Pancreas (tissue), 10 donors: Measurements from ENCODE around the gene RCCD1. TPM values are rescaled to one million over a fixed set of nuclear protein-coding genes. Genes with fewer than 3 reads are reported as not detected.

Experiments used
- ATAC-seq, 4 donors: fragments of 200-7000 bp; cut with Tn5 transposase; one replicate each; pipeline versions ENCODE4 v1.8.0 to v1.9.1; 2020; ENCODE audit warnings: mild to moderate bottlenecking in 4 of 4, moderate library complexity in 4 of 4
- DNase-seq, 6 donors: peaks; one replicate each; pipeline ENCODE4 v3.0.0-alpha.2; 2020
- FAIRE-seq: peaks from 2 replicates; lab custom pipeline; 2012; peaks lifted over from hg19 to GRCh38; lab: Jason Lieb, UNC
- H3K27ac ChIP-seq, 4 donors: fragments of 200-600 bp; sonication (generic); 1 replicate in 3 of 4; 2 replicates in 1 of 4; pipeline versions ENCODE4 v1.5.0 to v1.8.0; 2020
- H3K27me3 ChIP-seq, 4 donors: fragments of 200-600 bp; one replicate each; pipeline ENCODE4 v1.8.0; 2021
- H3K36me3 ChIP-seq, 3 donors: fragments of 200-600 bp; sonication (generic) in 1 of 3; one replicate each; pipeline versions ENCODE4 v1.5.0 to v1.8.0; 2020 to 2021
- H3K4me1 ChIP-seq, 3 donors: fragments of 200-600 bp; one replicate each; pipeline ENCODE4 v1.8.0; 2021
- H3K4me3 ChIP-seq, 4 donors: fragments of 200-600 bp; sonication (generic) in 2 of 4; one replicate each; pipeline versions ENCODE4 v1.5.0 to v1.8.0; 2020 to 2021
- H3K9me3 ChIP-seq, 4 donors: fragments of 200-600 bp; one replicate each; pipeline ENCODE4 v1.8.0; 2021
- WGBS, 2 donors: extraction: QIAGEN DNeasy Blood & Tissue Kit; methylation state at CpG; one replicate each; pipeline ENCODE4 v1.1.7; 2013; 5-methylcytosine and 5-hydroxymethylcytosine counted together
- intact Hi-C, 3 donors: fragments of 100-400 bp; cut with DNase I; formaldehyde crosslinking; loops; one replicate each; pipeline versions ENCODE4 v1.11.1 to v1.14.2; 2022
- polyA plus RNA-seq, 2 donors: library from polyadenylated mRNA; stranded (reverse); fragments of 200-250 nt; gene quantifications; one replicate each; pipeline ENCODE4 v1.2.3, GENCODE V29; 2013
- total RNA-seq, 6 donors: library from RNA; stranded (reverse); fragmentation: NEBNext Ultra II Directional in 4 of 6; extraction: Animal tissue kit (Norgen Biotek cat#: 25700) in 4 of 6; gene quantifications; one replicate each; pipeline versions ENCODE4 v1.2.1 to v1.2.4, GENCODE V29; 2021 to 2023
- TF ChIP-seq, protein P1 (sequence below), 4 donors: fragments of 200-600 bp; sonication (generic) in 3 of 4; IDR thresholded peaks; one replicate each; pipeline versions ENCODE4 v1.5.0 to v1.8.0; 2021; ENCODE audit warnings: antibody characterized with exemption in 4 of 4
- donor health status: healthy with polysubstance abuse.
- donor health status: DM: no; HTN: no; CAD: no; lungs with moderate emphysema.
- donor health status: DM: no; HTN: no; CAD: no.
- donor health status: control.
- donor health status: control.
- donor health status: Bipolar disorder and iron deficiency.
- donor health status: DM: yes; HTN: yes; CAD: no.
- donor health status: DM: no; HTN: no; CAD: no.
- donor health status: DM: no; HTN: no; CAD: no.
- donor health status: DM: yes; HTN: yes; CAD: no.

RCCD1 gene
- total and polyA plus RNA-seq, 8 donors: 6.6 to 12.2 (median 8.5) TPM

DNA sequence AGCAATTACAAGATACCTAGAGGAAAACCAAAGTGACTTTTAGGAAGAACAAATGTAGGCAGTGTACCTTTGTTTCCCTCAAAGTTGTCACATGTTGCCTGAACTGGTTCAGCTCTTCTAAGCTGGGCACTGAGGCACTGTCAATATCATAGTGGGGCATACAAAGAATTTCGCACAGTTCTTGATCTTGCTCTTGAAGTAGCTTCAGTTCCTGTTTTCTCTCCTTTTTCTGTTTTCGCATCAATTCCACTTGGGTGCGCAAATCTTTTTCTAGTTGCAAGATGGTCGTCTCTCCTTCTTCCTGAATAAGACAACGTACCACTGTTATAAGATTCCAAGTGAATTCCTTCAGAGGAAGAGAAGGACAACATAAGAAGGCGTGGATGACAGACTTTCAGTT lies 27.0 kb downstream of the RCCD1 start:
- Histone ChIP-seq H3K4me3 (no peak overlapping the region), H3K36me3 (peaks cover 0 to 8% (median 0%) of the 10 kb centered on the region in 3 donors), H3K27ac (no peak overlapping the region), H3K4me1 (no peaks in the 10 kb centered on the region), H3K9me3 (no peaks in the 10 kb centered on the region), H3K27me3 (no peaks in the 10 kb centered on the region)
- FAIRE-seq (no peak), DNase-seq (no peak), ATAC-seq (no peak)
- WGBS, 2 donors: 96 to 98% methylated on average over 6 of the region's 6 CpGs
- intact Hi-C loops: no loop called here
- TF ChIP-seq, protein P1, sequence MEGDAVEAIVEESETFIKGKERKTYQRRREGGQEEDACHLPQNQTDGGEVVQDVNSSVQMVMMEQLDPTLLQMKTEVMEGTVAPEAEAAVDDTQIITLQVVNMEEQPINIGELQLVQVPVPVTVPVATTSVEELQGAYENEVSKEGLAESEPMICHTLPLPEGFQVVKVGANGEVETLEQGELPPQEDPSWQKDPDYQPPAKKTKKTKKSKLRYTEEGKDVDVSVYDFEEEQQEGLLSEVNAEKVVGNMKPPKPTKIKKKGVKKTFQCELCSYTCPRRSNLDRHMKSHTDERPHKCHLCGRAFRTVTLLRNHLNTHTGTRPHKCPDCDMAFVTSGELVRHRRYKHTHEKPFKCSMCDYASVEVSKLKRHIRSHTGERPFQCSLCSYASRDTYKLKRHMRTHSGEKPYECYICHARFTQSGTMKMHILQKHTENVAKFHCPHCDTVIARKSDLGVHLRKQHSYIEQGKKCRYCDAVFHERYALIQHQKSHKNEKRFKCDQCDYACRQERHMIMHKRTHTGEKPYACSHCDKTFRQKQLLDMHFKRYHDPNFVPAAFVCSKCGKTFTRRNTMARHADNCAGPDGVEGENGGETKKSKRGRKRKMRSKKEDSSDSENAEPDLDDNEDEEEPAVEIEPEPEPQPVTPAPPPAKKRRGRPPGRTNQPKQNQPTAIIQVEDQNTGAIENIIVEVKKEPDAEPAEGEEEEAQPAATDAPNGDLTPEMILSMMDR (IDR thresholded peaks at IDR 0.05): no peak

DNA sequence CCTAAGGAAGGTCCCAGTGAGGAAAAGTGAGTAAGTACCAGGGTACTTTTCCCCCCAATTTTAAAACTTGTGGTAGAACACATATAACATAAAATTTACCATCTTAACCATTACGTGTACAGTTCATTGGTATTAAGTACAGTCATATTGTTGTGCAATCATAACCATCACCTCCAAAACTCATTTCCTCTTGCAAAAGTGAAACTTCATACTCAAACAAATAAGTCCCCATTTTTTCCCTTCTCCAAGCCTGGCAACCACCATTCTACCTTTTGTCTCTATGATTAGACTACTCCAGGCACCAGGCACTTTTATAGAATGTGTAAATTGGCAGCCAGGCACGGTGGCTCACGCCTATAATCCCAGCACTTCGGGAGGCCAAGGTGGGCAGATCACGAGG lies 27.5 kb downstream of the RCCD1 start:
- Histone ChIP-seq H3K36me3 (peaks cover 0 to 8% (median 0%) of the 10 kb centered on the region in 3 donors), H3K4me1 (no peaks in the 10 kb centered on the region), H3K27ac (no peak overlapping the region), H3K4me3 (no peak overlapping the region), H3K27me3 (no peaks in the 10 kb centered on the region), H3K9me3 (no peaks in the 10 kb centered on the region)
- DNase-seq (no peak), ATAC-seq (no peak), FAIRE-seq (no peak)
- TF ChIP-seq, protein P1 (IDR thresholded peaks at IDR 0.05): no peak
- intact Hi-C loops: no loop called here
- WGBS, 2 donors: 92 to 93% methylated on average over 5 of the region's 5 CpGs

DNA sequence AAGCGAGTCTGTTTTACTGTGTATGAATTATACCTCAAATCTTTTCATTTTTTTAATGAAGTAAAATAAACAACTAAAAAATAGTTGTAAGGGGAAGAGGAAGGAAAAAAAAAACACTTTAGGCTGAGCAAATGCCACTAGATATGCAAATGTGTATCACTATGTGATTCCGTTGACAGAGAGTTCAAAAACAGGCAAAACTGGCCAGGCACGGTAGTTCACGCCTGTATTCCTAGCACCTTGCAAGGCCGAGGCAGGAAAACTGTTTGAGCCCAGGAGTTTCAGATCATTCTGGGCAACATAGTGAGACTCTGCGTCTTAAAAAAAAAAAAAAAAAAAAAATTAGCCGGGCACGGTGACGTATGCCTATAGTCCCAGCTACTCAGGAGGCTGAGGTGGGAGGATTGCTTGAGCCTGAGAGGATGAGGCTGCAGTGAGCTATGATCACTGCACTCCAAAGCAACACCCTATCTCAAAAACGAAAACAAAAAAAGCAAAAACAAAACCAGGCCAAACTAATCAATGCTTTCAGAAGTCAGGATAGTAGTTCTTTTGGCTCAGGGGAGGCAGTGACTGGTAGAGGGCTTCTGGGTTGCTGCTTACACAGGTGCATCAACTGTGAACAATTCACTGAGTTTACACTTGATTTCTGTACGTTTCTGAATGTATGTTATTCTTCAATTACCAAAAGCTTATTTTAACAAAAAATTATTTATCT lies 32.3 kb downstream of the RCCD1 start:
- FAIRE-seq (no peak), DNase-seq (no peak)
- intact Hi-C loops: no loop called here

DNA sequence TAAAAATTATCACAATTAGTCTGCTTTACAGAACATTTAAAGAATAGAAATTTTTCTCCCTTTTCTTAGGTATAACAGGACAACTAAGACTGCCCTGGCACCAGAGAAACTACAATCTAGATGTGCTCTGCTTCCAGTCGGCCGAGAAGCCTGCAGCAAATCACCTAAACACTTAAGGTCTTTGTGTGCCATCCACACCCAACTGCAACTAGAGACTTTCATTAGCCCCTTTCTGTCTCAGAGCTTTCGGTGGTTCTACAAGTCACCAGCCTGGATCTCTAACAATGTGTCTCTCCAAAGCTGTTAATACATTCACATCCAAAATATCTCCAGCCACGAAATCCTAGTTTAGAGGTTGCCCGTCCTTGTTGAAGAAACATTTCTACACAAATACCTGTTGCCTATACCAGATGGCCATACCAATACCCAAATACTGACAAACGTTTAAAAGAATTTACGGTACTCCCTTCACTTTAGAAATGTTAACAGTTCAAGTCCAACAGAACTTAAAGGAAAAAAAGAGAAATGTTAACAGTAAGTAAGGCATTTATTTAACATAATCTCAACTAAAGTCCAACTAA lies 33.0 kb downstream of the RCCD1 start:
- TF ChIP-seq, protein P1 (IDR thresholded peaks at IDR 0.05): no peak
- Histone ChIP-seq H3K4me3 (no peak overlapping the region), H3K36me3 (no peaks in the 10 kb centered on the region), H3K27me3 (no peaks in the 10 kb centered on the region), H3K27ac (no peak overlapping the region), H3K4me1 (no peaks in the 10 kb centered on the region), H3K9me3 (no peaks in the 10 kb centered on the region)
- no peak for ATAC-seq
- FAIRE-seq: no peak
- 68 to 76% methylated on average over 7 of the region's 7 CpGs for WGBS, 2 donors
- DNase-seq: no peak
- intact Hi-C loops: no loop called here

More for the DNA sequence above, 32.3 kb downstream of the RCCD1 start:
- Histone ChIP-seq H3K4me3 (no peak overlapping the region), H3K27ac (no peak overlapping the region), H3K4me1 (no peaks in the 10 kb centered on the region), H3K9me3 (no peaks in the 10 kb centered on the region), H3K27me3 (no peaks in the 10 kb centered on the region), H3K36me3 (no peaks in the 10 kb centered on the region)
- ATAC-seq: peak in 1 of 4 donors; percentile 12
- 53 to 57% methylated on average over 8 to 11 of the region's 11 CpGs for WGBS, 2 donors
- TF ChIP-seq, protein P1 (IDR thresholded peaks at IDR 0.05): no peak

DNA sequence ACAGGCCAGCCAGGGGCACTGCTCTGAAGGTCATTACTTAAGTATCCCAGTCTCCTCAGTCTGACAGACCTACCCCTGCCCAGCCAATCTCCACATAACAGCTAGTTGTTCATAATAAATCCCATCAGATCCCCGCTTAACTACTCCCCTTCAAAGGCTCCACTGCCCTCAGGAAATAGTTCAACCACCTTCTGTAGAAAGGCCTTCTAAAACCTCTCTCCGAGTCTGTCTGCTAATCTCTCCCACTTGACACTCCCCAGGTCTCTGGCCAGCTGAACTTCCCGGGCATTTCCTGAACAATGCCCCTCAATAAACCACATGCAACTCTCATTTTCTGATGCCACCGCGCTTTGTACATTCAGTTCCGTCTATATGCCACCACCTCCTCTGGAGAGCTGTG lies 33.6 kb downstream of the RCCD1 start:
- ATAC-seq: no peak
- TF ChIP-seq, protein P1 (IDR thresholded peaks at IDR 0.05): no peak
- H3K4me1 ChIP-seq: peaks cover 0 to under 1% (median 0%) of the 10 kb centered on the region in 3 donors
- 67 to 71% methylated on average over 6 of the region's 6 CpGs for WGBS, 2 donors
- intact Hi-C loops: no loop called here
- DNase-seq: no peak
- H3K36me3 ChIP-seq: no peaks in the 10 kb centered on the region
- H3K9me3 ChIP-seq: no peaks in the 10 kb centered on the region
- FAIRE-seq: no peak
- H3K4me3 ChIP-seq: no peak overlapping the region
- no peaks in the 10 kb centered on the region for H3K27me3 ChIP-seq
- no peak overlapping the region for H3K27ac ChIP-seq
